SH-SY5Y (cell line): ENCODE results near the gene CLPSL1.

Source experiments
- GATA2 ChIP-seq: IDR thresholded peaks from 2 replicates; pipeline ENCODE4 v1.6.1; 2011; ENCODE audit warnings: mild to moderate bottlenecking, low read depth, low read length
- GATA3 ChIP-seq: IDR thresholded peaks from 2 replicates; pipeline ENCODE4 v1.6.1; 2011; ENCODE audit warnings: low read depth, mild to moderate bottlenecking, low read length, moderate library complexity

GRCh38 chr6:35790683-35791082 lies 9.9 kb downstream of the CLPSL1 start:
- TF ChIP-seq GATA2 (no peak), GATA3 (no peak)
